ENCODE data around the gene ZFHX3. TPM values are rescaled to one million over a fixed set of nuclear protein-coding genes. Genes with fewer than 3 reads are reported as not detected.

The ZFHX3 gene
- total and polyA plus RNA-seq, 2 experiments from 2014 or later, result 2.8 to 3.9 TPM

GRCh38 chr16:73037331-73037745 is 10.6 kb downstream of the ZFHX3 start:
- in situ Hi-C loops (cut with MboI), result no loop called here
- no peak overlapping the region for H3K27ac ChIP-seq
- no peak overlapping the region for H2AFZ ChIP-seq
- DNase-seq, result no peak
- WGBS, 2 experiments (ENCODE audit: low coverage in 1 of 2, low lambda C conversion rate in 2 of 2, missing lambda C conversion rate in 2 of 2), result 96 to 98% methylated on average over 5 of the region's 5 CpGs
- H3K4me1 ChIP-seq (ENCODE audit: insufficient read depth), result no peaks in the 10 kb centered on the region; the same call in 1 of the 2 replicates
- no peaks in the 10 kb centered on the region for H3K27me3 ChIP-seq (replicated peaks; ENCODE audit: insufficient read depth)
- no peaks in the 10 kb centered on the region for H3K9me2 ChIP-seq (ENCODE audit: insufficient read depth)
- no peak overlapping the region for H3K4me2 ChIP-seq (ENCODE audit: unreplicated experiment)
- H3K4me3 ChIP-seq, result no peak overlapping the region
- H3K9me3 ChIP-seq (ENCODE audit: low read depth), result no peaks in the 10 kb centered on the region
- TF ChIP-seq EZH2phosphoT487 (IDR thresholded peaks at IDR 0.05; ENCODE audit: insufficient read depth, low read depth) (no peak), EZH2 (IDR thresholded peaks at IDR 0.05; ENCODE audit: insufficient read depth, poor library complexity, severe bottlenecking) (no peak)
- no peaks in the 10 kb centered on the region for H3F3A ChIP-seq (ENCODE audit: insufficient read depth)
- H4K20me1 ChIP-seq (ENCODE audit: insufficient read depth), result no peaks in the 10 kb centered on the region
- no peak overlapping the region for H3K9ac ChIP-seq
- peaks cover 98% of the 10 kb centered on the region for H3K79me2 ChIP-seq (ENCODE audit: insufficient read depth)
- H3K36me3 ChIP-seq (ENCODE audit: low read depth), result no peaks in the 10 kb centered on the region

DNA sequence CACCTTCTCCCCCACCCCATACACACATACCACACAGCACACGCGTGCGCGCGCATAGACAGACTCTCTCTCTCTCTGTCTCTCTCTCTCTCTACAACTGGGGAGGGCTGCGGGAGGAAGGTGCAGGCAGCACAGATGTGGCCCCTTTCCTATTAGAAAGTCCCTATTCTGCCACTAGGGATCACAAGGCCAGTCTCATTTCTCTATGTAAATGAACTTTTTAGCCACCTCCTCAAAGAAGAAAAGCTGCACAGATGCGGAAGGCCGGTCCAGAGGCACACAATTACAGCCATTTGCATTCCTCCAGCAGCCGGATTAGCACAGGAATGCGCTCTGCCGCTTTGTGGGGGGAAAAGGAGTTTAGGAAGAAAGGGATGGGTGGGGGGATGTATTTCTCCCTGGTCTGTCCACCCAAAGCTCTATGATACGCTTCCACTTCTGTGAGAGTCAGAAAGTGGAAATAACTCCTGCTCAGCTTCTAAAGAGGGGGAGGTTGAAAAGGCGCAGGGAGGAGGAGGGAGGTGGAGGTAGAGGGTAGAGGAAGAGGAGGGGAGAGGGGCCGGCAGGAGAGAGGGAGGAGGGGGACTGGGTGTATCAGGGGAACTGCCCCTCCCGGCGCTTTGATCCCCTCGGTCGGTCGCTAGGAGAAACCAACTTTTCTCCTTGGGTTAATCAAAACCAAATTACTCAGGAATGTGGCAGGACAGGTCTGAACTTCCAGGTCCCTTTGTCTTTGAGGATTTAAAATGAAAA is 11.7 kb downstream of the ZFHX3 start:
- no peak for DNase-seq
- no peaks in the 10 kb centered on the region for H3K9me3 ChIP-seq (ENCODE audit: low read depth)
- H3K4me1 ChIP-seq (ENCODE audit: insufficient read depth), result peaks cover 11% of the 10 kb centered on the region
- peaks cover 98% of the 10 kb centered on the region for H3K79me2 ChIP-seq (ENCODE audit: insufficient read depth)
- H3K36me3 ChIP-seq (ENCODE audit: low read depth), result no peaks in the 10 kb centered on the region
- no peak overlapping the region for H3K9ac ChIP-seq
- no peaks in the 10 kb centered on the region for H3F3A ChIP-seq (ENCODE audit: insufficient read depth)
- no peak overlapping the region for H3K4me2 ChIP-seq (ENCODE audit: unreplicated experiment)
- WGBS, 2 experiments (ENCODE audit: low coverage in 1 of 2, low lambda C conversion rate in 2 of 2, missing lambda C conversion rate in 2 of 2), result 90 to 93% methylated on average over 12 to 19 of the region's 19 CpGs
- no peak overlapping the region for H3K27ac ChIP-seq
- no peaks in the 10 kb centered on the region for H3K9me2 ChIP-seq (ENCODE audit: insufficient read depth)
- H2AFZ ChIP-seq, result no peak overlapping the region
- no peaks in the 10 kb centered on the region for H3K27me3 ChIP-seq (replicated peaks; ENCODE audit: insufficient read depth)
- no peaks in the 10 kb centered on the region for H4K20me1 ChIP-seq (ENCODE audit: insufficient read depth)
- in situ Hi-C loops (cut with MboI), result no loop called here
- TF ChIP-seq EZH2 (IDR thresholded peaks at IDR 0.05; ENCODE audit: insufficient read depth, poor library complexity, severe bottlenecking) (no peak), EZH2phosphoT487 (IDR thresholded peaks at IDR 0.05; ENCODE audit: insufficient read depth, low read depth) (no peak)
- H3K4me3 ChIP-seq, result no peak overlapping the region

- H3K4me3 ChIP-seq, result no peak overlapping the region
- no peak overlapping the region for H3K9ac ChIP-seq
- H4K20me1 ChIP-seq (ENCODE audit: insufficient read depth), result peaks cover under 1% of the 10 kb centered on the region; the same call in 1 of the 2 replicates
- no peak for DNase-seq
- H3K9me3 ChIP-seq (ENCODE audit: low read depth), result no peaks in the 10 kb centered on the region
- H3K27me3 ChIP-seq (replicated peaks; ENCODE audit: insufficient read depth), result no peaks in the 10 kb centered on the region
- H3K9me2 ChIP-seq (ENCODE audit: insufficient read depth), result no peaks in the 10 kb centered on the region
- no peaks in the 10 kb centered on the region for H3K36me3 ChIP-seq (ENCODE audit: low read depth)
- in situ Hi-C loops (cut with MboI), result no loop called here
- peaks cover 12% of the 10 kb centered on the region; the same call in 1 of the 2 replicates for H3F3A ChIP-seq (ENCODE audit: insufficient read depth)
- no peak overlapping the region for H3K4me2 ChIP-seq (ENCODE audit: unreplicated experiment)
- 96 to 97% methylated on average over 4 of the region's 4 CpGs for WGBS, 2 experiments (ENCODE audit: low coverage in 1 of 2, low lambda C conversion rate in 2 of 2, missing lambda C conversion rate in 2 of 2)
- no peak overlapping the region for H3K27ac ChIP-seq
- H3K4me1 ChIP-seq (ENCODE audit: insufficient read depth), result peaks cover 18% of the 10 kb centered on the region
- no peak overlapping the region for H2AFZ ChIP-seq
- peaks cover 98% of the 10 kb centered on the region for H3K79me2 ChIP-seq (ENCODE audit: insufficient read depth)
- TF ChIP-seq EZH2phosphoT487 (IDR thresholded peaks at IDR 0.05; ENCODE audit: insufficient read depth, low read depth), result no peak
These were observed 13.6 kb downstream of the ZFHX3 start for GRCh38 chr16:73034374-73034773.

GRCh38 chr16:73033271-73033998 is 14.5 kb downstream of the ZFHX3 start:
- Histone ChIP-seq H3K4me1 (ENCODE audit: insufficient read depth) (peaks cover 18% of the 10 kb centered on the region), H3K9ac (no peak overlapping the region), H4K20me1 (ENCODE audit: insufficient read depth) (peaks cover 4% of the 10 kb centered on the region; the same call in 1 of the 2 replicates), H2AFZ (no peak overlapping the region), H3K4me2 (ENCODE audit: unreplicated experiment) (no peak overlapping the region), H3K79me2 (ENCODE audit: insufficient read depth) (peaks cover 98% of the 10 kb centered on the region), H3K27ac (no peak overlapping the region), H3K27me3 (replicated peaks; ENCODE audit: insufficient read depth) (no peaks in the 10 kb centered on the region), H3F3A (ENCODE audit: insufficient read depth) (peaks cover 12% of the 10 kb centered on the region; the same call in 1 of the 2 replicates), H3K9me2 (ENCODE audit: insufficient read depth) (no peaks in the 10 kb centered on the region), H3K36me3 (ENCODE audit: low read depth) (no peaks in the 10 kb centered on the region), H3K9me3 (ENCODE audit: low read depth) (no peaks in the 10 kb centered on the region), H3K4me3 (no peak overlapping the region)
- in situ Hi-C loops (cut with MboI), result no loop called here
- TF ChIP-seq EZH2phosphoT487 (IDR thresholded peaks at IDR 0.05; ENCODE audit: insufficient read depth, low read depth) (no peak), EZH2 (IDR thresholded peaks at IDR 0.05; ENCODE audit: insufficient read depth, poor library complexity, severe bottlenecking) (no peak)
- 95 to 96% methylated on average over 18 to 20 of the region's 20 CpGs for WGBS, 2 experiments (ENCODE audit: low coverage in 1 of 2, low lambda C conversion rate in 2 of 2, missing lambda C conversion rate in 2 of 2)
- DNase-seq, result no peak

Measured in GM23248 (cell line).